Measurements from ENCODE around the gene RNF4.

The RNF4 gene

DNA sequence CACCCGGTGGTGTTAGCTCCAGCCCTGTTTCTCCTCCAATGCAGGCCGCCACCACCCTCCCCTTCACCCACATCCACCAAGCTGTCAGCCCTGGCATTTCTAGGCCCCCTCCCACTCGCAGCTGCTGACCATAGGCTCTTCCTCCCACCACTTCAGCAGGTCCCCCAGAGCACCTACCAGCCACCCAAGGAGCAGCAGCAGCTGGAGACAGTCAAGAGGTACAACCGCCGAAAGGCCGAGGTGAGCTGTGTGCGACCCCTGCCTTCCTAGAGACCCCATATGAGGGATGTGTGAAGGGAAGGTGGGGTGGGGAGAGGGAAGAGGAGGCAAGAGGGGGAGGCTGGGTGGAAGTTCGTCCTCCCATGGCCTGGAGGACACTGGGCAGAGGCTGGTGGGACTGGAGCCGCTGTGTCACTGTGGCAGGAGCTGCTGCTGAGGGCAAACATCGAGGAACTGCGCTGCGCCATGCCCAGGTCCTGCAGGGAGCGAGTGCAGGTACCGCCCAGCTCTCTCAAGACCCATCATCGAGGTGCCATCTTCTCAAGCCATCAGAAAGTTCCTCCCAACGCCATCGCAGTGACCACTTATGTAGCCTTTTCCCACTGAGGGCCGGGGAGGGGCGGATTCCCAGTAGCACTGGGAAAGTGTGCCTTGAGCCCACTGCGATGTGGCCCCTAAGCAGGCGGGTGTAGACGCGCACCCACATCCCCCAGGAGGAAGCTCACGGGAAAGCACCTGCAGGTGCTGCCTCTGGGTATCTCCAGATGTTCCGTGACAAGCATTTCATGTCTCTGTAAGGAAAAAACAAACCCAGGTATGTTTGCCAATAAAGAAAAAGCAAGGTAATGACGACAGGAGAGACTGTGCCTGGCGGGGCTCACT is 19.2 kb upstream of the RNF4 start:
- TF ChIP-seq, protein P1, sequence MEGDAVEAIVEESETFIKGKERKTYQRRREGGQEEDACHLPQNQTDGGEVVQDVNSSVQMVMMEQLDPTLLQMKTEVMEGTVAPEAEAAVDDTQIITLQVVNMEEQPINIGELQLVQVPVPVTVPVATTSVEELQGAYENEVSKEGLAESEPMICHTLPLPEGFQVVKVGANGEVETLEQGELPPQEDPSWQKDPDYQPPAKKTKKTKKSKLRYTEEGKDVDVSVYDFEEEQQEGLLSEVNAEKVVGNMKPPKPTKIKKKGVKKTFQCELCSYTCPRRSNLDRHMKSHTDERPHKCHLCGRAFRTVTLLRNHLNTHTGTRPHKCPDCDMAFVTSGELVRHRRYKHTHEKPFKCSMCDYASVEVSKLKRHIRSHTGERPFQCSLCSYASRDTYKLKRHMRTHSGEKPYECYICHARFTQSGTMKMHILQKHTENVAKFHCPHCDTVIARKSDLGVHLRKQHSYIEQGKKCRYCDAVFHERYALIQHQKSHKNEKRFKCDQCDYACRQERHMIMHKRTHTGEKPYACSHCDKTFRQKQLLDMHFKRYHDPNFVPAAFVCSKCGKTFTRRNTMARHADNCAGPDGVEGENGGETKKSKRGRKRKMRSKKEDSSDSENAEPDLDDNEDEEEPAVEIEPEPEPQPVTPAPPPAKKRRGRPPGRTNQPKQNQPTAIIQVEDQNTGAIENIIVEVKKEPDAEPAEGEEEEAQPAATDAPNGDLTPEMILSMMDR (IDR thresholded peaks at IDR 0.05; ENCODE audit: low read depth, low read length, missing control alignments): no peak
- H3K4me3 ChIP-seq (ENCODE audit: low read depth, low read length): no peak overlapping the region
- no peak for DNase-seq (ENCODE audit: low read depth)

GRCh38 chr4:2450394-2451035 is 18.4 kb upstream of the RNF4 start:
- DNase-seq (ENCODE audit: low read depth): no peak
- TF ChIP-seq, protein P1 (IDR thresholded peaks at IDR 0.05; ENCODE audit: low read depth, low read length, missing control alignments): no peak
- no peak overlapping the region for H3K4me3 ChIP-seq (ENCODE audit: low read depth, low read length)

DNA sequence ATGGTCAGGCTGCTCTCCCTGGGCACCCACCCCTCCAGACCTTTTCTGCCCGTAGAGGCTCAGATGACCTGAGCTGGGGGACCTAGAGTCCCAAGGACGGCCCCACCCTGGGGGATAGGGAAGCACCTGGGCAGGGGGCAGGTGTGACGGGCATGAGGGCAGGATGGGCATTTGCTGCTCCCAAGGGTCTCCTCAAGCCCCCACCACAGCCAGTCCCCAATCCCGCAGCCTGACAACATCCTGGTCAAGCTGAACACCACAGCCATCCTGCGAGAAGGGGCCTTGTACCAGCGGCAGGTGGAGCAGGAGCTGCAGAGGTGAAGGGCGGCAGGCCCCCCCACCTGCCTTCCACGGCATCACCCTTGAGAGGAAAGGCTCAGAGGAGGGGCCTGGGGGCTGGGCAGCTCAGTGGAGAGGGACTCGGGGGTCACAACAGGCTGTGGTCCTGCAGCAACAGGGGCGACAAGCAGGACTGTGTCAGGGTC is 17.8 kb upstream of the RNF4 start:
- DNase-seq (ENCODE audit: low read depth): no peak
- no peak overlapping the region for H3K4me3 ChIP-seq (ENCODE audit: low read depth, low read length)
- TF ChIP-seq, protein P1 (IDR thresholded peaks at IDR 0.05; ENCODE audit: low read depth, low read length, missing control alignments): no peak

DNA sequence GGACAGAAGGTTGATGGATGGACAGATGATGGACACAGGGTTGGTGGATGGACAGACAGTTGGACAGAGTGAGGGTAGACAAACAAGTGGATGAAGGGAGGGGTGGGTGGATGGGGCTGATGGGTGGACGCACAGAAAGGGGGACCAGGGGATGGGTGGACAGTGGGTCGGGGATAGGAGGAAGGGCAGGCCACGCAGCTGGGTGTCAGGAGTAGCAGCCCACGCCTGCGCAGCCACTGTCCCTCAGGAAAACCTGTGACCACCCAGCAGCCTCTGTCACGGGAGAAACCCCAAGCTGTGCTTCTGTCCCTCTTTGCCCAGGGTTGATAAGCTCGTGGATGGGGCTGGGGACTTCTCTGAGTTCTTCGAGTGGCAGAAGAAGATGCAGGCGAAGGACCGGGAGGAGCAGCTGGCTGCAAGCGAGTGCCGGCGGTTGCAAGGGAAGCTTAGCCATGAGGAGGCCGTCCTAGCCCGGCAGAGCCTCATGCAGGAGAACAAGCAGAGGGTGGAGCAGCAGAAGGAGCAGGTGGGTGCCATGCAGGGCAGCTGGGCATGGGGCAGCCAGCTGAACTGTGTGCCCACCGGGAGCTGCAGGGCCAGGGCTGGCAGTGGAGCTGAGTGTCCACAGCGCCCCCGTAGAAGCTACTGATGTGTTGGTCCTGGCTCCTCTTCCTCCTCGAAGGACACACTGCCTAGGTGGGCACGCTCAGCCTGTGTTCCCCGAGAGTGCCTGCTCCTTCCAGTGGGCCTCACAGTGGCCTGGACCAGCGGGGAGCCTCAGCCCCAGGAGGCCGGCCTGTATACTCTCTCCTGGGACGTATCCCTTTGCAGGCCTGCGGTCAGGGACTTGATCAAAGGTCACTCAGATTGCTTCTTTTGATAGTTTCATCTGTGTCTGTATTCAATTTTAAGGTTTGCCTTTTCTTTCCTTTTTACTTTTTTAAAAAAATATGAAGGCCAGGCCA is 16.8 kb upstream of the RNF4 start:
- TF ChIP-seq, protein P1 (IDR thresholded peaks at IDR 0.05; ENCODE audit: low read depth, low read length, missing control alignments): no peak
- no peak for DNase-seq (ENCODE audit: low read depth)
- H3K4me3 ChIP-seq (ENCODE audit: low read depth, low read length): no peak overlapping the region

- DNase-seq (ENCODE audit: low read depth): no peak
- TF ChIP-seq, protein P1 (IDR thresholded peaks at IDR 0.05; ENCODE audit: low read depth, low read length, missing control alignments): no peak
- no peak overlapping the region for H3K4me3 ChIP-seq (ENCODE audit: low read depth, low read length)
Observed at GRCh38 chr4:2457481-2458295, 11.2 kb upstream of the RNF4 start.

Measured in GM12864 (cell line).